Hematopoietic multipotent progenitor cell treated with erythropoietin and hydrocortisone succinate and interleukin-3 and kit ligand, for 15 days (in vitro differentiated cells): ENCODE measurements around the gene ALX4.

Experiments used
- DNase-seq: peaks from one replicate; pipeline ENCODE4 v3.0.0-alpha.2; 2015; ENCODE audit warnings: low spot score

The ALX4 gene

GRCh38 chr11:44267750-44268613 is 42.0 kb downstream of the ALX4 start:
- DNase-seq, result no peak

DNA sequence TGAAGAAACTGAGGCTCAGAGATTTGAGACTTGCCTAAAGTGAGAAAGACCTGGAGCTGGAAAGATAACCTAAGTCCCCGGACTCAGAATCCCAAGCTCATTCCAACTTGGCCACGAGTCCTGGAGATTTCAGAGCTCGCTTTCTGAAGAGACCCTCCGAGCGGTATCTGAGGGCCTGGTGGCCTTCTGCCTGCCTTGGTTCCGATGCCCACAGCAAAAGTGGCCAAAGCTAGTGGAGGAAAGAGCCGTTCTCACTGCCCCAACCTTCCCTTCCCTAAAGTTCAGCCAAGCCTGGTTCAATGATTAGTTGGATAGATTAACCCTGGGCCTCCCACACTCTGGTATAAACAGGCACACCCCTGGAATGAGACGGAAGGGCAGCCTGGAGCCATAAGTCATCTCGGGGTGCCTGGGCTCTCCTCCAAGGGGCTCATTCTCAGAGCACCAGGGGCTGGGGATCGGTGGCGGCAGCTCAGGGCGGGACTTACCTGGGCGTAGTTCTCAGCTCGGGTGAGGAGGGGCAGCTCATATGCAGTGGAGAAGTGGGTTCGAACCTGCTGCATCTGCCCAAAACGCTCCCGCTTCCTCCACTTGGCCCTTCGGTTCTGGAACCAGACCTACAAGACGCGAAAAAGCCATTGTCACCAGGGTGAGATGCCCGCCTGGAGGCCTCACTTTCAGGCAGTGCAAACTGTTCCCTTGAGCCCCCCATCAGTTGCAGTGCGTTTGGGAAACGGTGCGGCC is 42.8 kb downstream of the ALX4 start:
- no peak for DNase-seq

- DNase-seq, result no peak
Observed at GRCh38 chr11:44266056-44266780, 43.7 kb downstream of the ALX4 start.

GRCh38 chr11:44264761-44265160 is 45.2 kb downstream of the ALX4 start:
- no peak for DNase-seq

- DNase-seq, result no peak
Observed at GRCh38 chr11:44264438-44264749, 45.5 kb downstream of the ALX4 start.

DNA sequence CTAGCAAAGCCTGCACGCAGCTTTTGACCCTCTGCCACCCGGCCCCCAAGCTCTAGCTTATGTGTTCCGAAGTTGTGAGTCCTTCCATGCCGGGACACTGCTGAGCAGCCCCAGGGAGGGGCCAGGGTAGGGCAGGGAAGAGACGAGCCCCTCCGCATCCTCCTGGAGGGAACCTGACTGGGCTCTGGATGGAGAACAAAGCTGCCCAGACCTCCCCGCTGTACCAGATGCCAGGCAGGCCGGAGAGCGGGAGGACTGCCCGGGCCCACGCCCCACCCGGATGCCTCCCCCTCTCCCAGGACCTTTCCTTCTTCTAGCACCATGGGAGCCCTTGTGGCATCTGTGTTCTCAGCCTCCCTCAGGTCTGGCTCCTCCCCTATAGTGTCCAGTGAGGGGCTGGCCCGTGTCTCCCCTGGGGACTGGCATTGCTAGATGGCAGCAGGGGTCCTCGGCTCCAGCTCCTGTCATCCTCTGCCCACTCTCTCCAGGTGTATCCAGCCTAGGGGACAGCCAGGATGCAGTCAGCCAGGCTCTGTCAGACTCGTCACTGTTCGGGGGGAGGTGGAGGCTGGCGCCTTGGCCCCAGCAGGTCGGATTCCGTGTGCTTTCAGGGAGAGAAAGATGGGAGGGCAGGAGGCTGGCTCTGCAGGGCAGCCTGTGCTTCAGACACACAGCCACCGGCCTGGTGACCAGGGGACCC is 46.1 kb downstream of the ALX4 start:
- DNase-seq, result no peak

DNA sequence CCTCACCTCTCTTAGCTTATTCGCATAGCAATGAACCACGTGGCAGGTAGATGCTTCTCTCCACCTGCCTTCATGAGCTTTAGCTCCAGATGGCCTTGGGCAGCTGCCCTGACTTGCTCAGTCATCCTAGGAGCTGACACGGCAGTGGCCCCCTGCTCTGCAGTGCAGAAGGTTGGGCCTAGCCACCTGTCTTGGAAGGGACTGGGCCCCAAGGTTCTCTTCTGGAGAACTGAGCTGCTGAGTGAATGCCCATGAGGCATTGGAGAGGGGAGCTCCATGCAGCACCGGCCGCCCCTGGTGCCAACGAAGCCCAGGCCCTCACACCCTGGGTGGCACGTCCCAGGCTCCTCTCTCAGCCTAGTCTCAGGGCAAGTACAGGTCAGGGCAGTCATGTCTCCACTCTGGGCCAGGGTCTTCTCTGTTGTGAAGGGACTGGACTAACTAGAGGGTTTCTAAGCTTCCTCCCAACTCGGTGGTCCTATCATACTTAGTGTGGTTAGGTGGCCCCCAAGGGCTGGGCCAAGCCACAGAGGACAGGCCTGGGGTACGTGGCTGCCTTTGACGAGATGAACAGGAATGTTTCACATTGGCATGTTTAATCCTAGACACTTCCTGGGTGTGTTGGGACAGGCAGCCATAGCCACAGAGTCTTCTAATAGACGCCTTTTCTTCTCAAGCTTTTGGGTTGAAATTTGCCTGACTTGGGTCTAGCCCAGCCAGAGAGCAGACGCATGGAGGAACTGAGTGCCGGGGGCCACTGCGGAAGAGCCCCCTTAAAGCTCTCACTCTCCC is 47.9 kb downstream of the ALX4 start:
- no peak for DNase-seq

- no peak for DNase-seq
Observed at GRCh38 chr11:44260081-44260480, 49.9 kb downstream of the ALX4 start.

- no peak for DNase-seq
Observed at GRCh38 chr11:44258839-44259420, 51.0 kb downstream of the ALX4 start.

DNA sequence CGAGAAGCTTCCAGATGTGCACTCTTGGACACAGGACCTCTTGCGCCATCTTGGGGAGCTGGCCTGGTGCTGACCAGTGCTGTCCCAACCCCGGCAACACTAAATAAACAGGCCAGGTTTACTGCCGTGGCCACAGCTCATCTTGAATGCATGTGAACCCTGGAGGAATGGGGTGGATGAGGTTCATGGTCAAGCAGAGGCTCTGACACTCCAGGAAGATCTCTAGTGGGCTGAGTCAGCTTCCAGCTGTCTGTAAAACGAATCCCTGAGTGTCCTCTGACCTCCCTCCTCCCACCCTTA is 51.8 kb downstream of the ALX4 start:
- no peak for DNase-seq

GRCh38 chr11:44257338-44258189 is 52.4 kb downstream of the ALX4 start:
- no peak for DNase-seq

- no peak for DNase-seq
Observed at GRCh38 chr11:44256673-44257291, 53.2 kb downstream of the ALX4 start.

DNA sequence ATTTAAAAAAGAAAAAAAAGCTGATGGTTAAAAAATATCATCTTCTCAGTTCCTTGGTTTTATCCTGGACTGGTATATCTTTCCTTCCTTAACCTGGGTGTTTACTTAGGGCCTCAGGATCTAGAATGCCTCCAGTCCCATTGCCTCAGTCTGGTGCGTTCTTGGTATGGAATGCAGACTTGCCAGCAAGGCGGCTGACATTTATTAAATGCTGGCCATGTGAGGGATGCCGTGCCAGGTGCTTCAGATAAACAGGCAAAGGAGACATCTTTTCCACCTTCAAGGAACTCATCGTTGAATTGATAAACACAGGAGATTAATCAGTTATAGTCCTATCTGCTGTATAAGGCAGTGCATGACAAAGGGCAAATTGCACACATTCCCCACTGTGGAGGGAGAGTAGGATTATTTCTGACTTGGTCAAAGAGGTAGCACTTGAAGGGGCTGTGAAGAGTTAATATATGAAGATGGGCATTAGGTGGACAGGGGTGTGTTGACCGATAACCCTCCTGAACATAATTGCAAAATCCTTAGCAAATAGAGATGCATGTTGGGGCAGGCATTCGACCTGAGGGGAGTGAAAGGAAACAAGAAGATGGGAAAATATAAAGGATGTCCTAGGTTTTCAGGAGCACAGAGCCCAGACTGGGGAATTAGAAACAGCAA is 54.4 kb downstream of the ALX4 start:
- DNase-seq, result no peak

- DNase-seq, result no peak
Observed at GRCh38 chr11:44252999-44253602, 56.8 kb downstream of the ALX4 start.

DNA sequence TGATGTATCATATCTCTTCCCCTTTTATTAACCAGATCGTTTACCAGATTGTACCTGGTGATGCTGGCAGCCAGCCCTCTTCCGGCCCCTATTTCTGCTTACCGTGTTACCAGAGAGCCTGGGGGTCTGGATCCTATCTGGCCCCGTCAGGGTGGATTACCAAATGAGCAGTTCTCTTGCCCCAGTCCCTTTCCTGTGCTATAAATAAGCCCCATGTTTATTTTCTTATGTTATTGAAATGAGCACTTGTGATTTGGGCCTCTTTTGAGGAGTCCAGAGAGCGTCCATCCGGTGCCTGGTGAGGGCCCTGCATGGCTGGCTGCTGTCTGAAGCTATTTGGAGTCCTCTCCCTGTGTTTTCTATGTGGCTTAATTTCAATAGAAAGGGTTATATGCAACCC is 59.5 kb downstream of the ALX4 start:
- no peak for DNase-seq

- no peak for DNase-seq
Observed at GRCh38 chr11:44248109-44248508, 61.8 kb downstream of the ALX4 start.

DNA sequence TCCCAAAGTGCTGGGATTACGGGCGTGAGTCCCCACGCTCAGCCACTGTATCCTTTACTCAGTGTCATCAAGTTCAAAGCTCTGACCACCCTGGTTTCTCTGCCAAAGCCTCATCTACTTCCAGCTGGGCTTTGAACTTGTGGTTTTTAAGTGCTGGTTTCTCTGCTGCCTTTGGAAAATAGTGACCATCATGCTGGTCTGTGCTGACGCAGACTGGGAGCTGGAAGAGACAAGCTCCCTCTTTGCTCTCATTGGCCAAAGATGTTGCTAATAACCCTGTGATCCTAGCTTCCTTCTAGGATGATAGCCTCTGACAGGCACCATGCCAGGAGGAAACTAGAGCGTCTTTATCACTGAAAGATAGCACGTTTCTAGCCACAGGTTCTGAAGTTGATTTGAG is 62.4 kb downstream of the ALX4 start:
- no peak for DNase-seq

DNA sequence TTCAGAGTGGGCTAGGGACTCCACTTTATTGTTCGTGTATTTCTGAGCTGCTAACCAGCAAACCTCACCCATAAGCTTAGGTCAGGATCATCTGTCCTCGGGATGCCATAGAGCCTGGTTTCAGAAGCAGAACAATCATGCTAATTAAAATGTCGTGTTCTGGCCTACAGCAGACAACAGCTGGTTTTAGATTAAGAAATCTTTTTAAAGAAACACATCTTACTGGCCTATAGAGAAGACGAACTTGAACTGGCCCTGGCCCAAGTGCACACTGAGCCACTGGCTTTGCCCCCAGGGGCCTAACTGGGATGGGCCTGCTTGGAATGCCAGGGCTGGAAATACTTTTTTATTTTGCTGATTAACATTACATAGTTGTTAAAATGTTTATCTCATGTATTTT is 63.2 kb downstream of the ALX4 start:
- DNase-seq, result no peak
